Body of pancreas (tissue), 4 donors: Measurements from ENCODE around the gene ASAP3. TPM values are rescaled to one million over a fixed set of nuclear protein-coding genes. Genes with fewer than 3 reads are reported as not detected.

Experiments used
- ATAC-seq: fragments of 150-250 bp; one replicate; pipeline ENCODE4 v1.9.1; 2016
- DNase-seq, 4 donors: peaks; one replicate each; pipeline ENCODE4 v3.0.0-alpha.2; 2019
- H3K27ac ChIP-seq, 4 donors: fragments of 200-600 bp; sonication (generic); 1 replicate in 3 of 4; 2 replicates in 1 of 4; pipeline versions ENCODE4 v1.5.1 to v1.6.1; 2016 to 2019; ENCODE audit warnings: mild to moderate bottlenecking in 1 of 4, mixed read lengths in 1 of 4, moderate library complexity in 1 of 4
- H3K27me3 ChIP-seq, 2 donors: fragments of 200-600 bp; sonication (generic); one replicate each; pipeline ENCODE4 v1.6.0; 2016; ENCODE audit warnings: mild to moderate bottlenecking in 1 of 2
- H3K36me3 ChIP-seq, 2 donors: fragments of 200-600 bp; sonication (generic); replicated peaks in 1 of 2; 2 replicates each; pipeline ENCODE4 v1.5.1; 2016; ENCODE audit warnings: low read depth in 2 of 2; ENCODE audit not compliant: insufficient read depth in 1 of 2
- H3K4me1 ChIP-seq: fragments of 200-600 bp; sonication (generic); one replicate; pipeline ENCODE4 v1.6.0; 2016
- H3K4me3 ChIP-seq, 2 donors: fragments of 200-600 bp; sonication (generic); 1 replicate in 1 of 2; 2 replicates in 1 of 2; pipeline ENCODE4 v1.5.1; 2016 to 2019
- H3K9me3 ChIP-seq, 3 donors: fragments of 200-600 bp; sonication (generic); 1 replicate in 2 of 3; 2 replicates in 1 of 3; pipeline ENCODE4 v1.5.1; 2016
- POLR2A ChIP-seq, 3 donors: fragments of 450-650 bp; IDR thresholded peaks; one replicate each; pipeline ENCODE4 v1.6.1; 2016; ENCODE audit warnings: antibody characterized with exemption in 3 of 3, mild to moderate bottlenecking in 2 of 3
- WGBS, 2 donors: methylation state at CpG; one replicate each; pipeline ENCODE4 v1.1.5; 2017; 5-methylcytosine and 5-hydroxymethylcytosine counted together
- intact Hi-C: fragments of 100-400 bp; cut with DNase I; formaldehyde crosslinking; loops from one replicate; pipeline ENCODE4 v1.15.1; 2023
- total RNA-seq, 2 donors: library from RNA; depleted of rRNA; stranded (reverse); fragments of >200 nt; gene quantifications; one replicate each; pipeline ENCODE4 v1.1.0, GENCODE V29; 2016
- TF ChIP-seq, protein P1 (sequence below), 7 experiments: fragments of 450-650 bp in 4 of 7; fragments of 200-600 bp in 3 of 7; sonication (generic) in 3 of 7; IDR thresholded peaks; one replicate each; pipeline ENCODE4 v1.5.1; 2016 to 2019; ENCODE audit warnings: antibody characterized with exemption in 7 of 7

ASAP3 gene
- total RNA-seq, 2 donors from 2014 or later: 27.4 to 39.4 TPM

DNA sequence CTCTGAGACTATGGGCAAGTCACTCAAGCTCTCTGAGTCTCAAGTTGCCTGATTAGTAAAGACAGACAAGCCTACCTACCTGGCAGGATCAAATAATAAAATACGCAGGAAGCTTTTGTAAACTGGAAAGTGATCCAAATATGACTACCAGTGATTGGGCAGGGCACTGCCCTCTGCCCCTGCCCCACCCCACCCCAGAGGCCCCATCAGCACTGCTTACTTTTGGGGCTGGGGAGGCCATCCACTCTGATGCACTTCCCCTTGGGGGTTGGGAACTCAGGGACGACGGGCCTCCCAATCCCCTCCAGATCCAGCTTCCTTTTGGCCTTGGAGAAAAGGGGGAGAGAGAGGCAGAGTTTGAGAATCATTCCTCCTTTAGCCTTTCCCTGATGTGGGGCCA lies 40.2 kb upstream of the ASAP3 start:
- no peak for ATAC-seq
- 72 to 100% methylated on average over 1 to 3 of the region's 3 CpGs for WGBS, 2 donors

DNA sequence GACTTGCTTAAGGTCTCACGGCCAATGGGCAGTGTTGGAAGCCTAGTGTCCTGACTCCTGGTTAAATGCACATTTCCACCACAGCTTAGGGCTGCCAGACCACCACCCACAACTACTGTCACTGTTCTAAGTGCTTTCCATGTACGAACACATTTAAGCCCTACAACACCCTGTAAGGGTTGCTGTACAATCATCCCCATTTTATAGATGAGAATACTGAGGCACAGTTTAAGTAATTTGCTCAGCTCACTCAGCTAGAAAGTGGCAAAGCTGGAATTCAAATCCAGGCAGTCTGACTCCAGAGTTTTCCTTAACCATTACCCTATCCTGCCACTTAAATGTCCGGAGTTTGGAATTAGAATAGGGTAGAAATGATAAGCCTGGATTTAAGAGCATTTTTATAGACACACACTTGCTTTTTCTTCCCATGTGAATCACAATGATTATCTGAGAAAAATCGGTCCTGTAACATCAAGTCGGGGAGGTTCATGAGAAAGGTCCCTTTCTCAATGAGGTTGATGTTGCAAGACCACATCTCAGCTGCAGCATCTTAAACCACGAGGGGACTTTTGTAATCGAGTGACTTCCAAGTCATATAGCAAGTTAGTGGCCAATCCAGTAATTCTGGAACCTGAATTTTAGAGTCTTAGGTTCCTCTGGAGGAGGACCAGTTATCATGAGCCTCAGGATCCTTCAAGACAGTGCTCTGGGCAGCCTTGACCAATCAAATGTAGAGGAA lies 38.4 kb upstream of the ASAP3 start:
- ATAC-seq (no peak), DNase-seq (peak in 1 of 4 donors; percentile 20)
- Histone ChIP-seq H3K4me1 (no peaks in the 10 kb centered on the region), H3K4me3 (no peak overlapping the region), H3K27me3 (no peaks in the 10 kb centered on the region), H3K27ac (no peak overlapping the region), H3K9me3 (no peaks in the 10 kb centered on the region), H3K36me3 (no peaks in the 10 kb centered on the region)
- 82% methylated on average over 7 of the region's 7 CpGs for WGBS, 2 donors
- TF ChIP-seq POLR2A (IDR thresholded peaks at IDR 0.05): no peak
- TF ChIP-seq, protein P1, sequence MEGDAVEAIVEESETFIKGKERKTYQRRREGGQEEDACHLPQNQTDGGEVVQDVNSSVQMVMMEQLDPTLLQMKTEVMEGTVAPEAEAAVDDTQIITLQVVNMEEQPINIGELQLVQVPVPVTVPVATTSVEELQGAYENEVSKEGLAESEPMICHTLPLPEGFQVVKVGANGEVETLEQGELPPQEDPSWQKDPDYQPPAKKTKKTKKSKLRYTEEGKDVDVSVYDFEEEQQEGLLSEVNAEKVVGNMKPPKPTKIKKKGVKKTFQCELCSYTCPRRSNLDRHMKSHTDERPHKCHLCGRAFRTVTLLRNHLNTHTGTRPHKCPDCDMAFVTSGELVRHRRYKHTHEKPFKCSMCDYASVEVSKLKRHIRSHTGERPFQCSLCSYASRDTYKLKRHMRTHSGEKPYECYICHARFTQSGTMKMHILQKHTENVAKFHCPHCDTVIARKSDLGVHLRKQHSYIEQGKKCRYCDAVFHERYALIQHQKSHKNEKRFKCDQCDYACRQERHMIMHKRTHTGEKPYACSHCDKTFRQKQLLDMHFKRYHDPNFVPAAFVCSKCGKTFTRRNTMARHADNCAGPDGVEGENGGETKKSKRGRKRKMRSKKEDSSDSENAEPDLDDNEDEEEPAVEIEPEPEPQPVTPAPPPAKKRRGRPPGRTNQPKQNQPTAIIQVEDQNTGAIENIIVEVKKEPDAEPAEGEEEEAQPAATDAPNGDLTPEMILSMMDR (IDR thresholded peaks at IDR 0.05): no peak
- intact Hi-C loops: no loop called here

More for the DNA sequence above, 40.2 kb upstream of the ASAP3 start:
- H3K4me3 ChIP-seq: no peak overlapping the region
- DNase-seq: no peak
- TF ChIP-seq POLR2A (IDR thresholded peaks at IDR 0.05): no peak
- H3K4me1 ChIP-seq: peaks cover 12% of the 10 kb centered on the region
- H3K27ac ChIP-seq: no peak overlapping the region
- H3K27me3 ChIP-seq: no peaks in the 10 kb centered on the region
- intact Hi-C loops: no loop called here
- H3K9me3 ChIP-seq: no peaks in the 10 kb centered on the region
- H3K36me3 ChIP-seq: no peaks in the 10 kb centered on the region

DNA sequence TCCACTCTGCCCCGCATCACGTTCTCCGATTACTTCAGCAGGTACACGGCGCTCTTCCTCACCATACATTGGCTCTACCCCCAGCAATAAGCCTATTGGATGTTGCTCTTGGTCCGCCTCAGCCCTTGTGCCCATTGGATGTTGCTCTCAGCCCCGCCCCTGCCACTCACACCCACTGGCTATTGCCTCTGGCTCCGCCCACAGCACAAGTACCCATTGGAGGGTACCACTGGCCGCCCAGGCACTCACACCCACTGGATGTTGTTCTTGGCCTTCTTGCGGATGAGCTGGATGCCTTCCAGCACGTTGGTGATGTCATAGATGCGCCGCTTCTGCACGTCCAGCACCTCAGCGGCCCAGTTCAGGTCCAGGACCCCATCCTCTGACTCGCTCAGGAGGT lies 37.6 kb upstream of the ASAP3 start:
- no peak for ATAC-seq
- Histone ChIP-seq H3K27ac (no peak overlapping the region), H3K9me3 (no peaks in the 10 kb centered on the region), H3K27me3 (no peaks in the 10 kb centered on the region), H3K4me1 (no peaks in the 10 kb centered on the region), H3K36me3 (no peaks in the 10 kb centered on the region), H3K4me3 (no peak overlapping the region)
- no peak for DNase-seq
- TF ChIP-seq, protein P1 (IDR thresholded peaks at IDR 0.05): no peak
- TF ChIP-seq POLR2A (IDR thresholded peaks at IDR 0.05): no peak
- intact Hi-C loops: no loop called here
- 93 to 94% methylated on average over 14 to 16 of the region's 16 CpGs for WGBS, 2 donors

DNA sequence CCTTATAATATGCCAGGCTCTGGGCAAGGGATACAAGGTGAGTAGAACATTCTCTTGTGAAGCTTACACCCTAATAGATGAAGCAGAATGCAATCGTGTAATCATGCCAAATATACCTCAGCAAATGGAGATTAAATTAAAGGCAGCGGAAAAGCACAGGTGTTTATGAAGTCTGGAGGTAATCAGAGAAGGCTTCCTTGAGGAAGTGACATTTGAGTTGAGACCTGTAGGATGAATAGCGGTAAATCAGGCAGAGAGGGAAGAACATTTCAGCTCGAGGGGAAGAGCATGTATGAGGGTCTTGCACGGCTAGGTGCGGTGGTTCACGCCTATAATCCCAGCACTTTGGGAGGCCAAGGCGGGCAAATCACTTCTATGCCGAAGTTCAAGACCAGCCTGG lies 33.6 kb upstream of the ASAP3 start:
- 81% methylated on average over 9 of the region's 9 CpGs for WGBS, 2 donors
- Histone ChIP-seq H3K9me3 (no peaks in the 10 kb centered on the region), H3K4me3 (no peak overlapping the region), H3K27me3 (no peaks in the 10 kb centered on the region), H3K4me1 (no peaks in the 10 kb centered on the region), H3K27ac (no peak overlapping the region), H3K36me3 (no peaks in the 10 kb centered on the region)
- DNase-seq (no peak), ATAC-seq (no peak)
- TF ChIP-seq POLR2A (IDR thresholded peaks at IDR 0.05): no peak
- intact Hi-C loops: no loop called here

DNA sequence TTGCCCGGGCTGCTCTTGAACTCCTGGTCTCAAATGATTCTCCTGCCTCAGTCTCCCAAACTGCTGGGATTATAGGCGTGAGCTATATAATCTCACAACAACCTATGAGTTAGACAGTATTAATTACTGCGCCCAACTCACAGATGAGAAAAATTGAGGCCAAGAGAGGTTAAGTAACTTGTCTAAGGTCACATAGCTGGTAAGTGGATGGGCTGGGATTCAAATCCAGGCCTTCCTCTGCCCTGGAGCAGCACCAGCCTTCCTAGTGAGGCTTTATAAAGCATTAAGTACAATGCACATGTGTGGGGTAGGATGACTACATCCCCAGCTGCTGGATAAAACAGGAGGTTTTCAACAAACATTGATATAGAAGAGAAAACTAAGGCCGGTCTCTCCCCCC lies 31.9 kb upstream of the ASAP3 start:
- no peak for TF ChIP-seq POLR2A (IDR thresholded peaks at IDR 0.05)
- TF ChIP-seq, protein P1 (IDR thresholded peaks at IDR 0.05): no peak
- intact Hi-C loops: no loop called here
- WGBS, 2 donors: 94 to 100% methylated on average over 4 of the region's 4 CpGs
- DNase-seq (no peak), ATAC-seq (no peak)
- Histone ChIP-seq H3K36me3 (no peaks in the 10 kb centered on the region), H3K27ac (no peak overlapping the region), H3K27me3 (no peaks in the 10 kb centered on the region), H3K4me3 (no peak overlapping the region), H3K9me3 (no peaks in the 10 kb centered on the region), H3K4me1 (no peaks in the 10 kb centered on the region)
